Uterus (tissue), 4 donors: ENCODE results near the gene LPCAT2. TPM values are rescaled to one million over a fixed set of nuclear protein-coding genes. Genes with fewer than 3 reads are reported as not detected.

Source experiments
- DNase-seq, 2 donors: peaks; one replicate each; pipeline ENCODE4 v3.0.0-alpha.2; 2019 to 2020
- H3K27ac ChIP-seq, 2 donors: fragments of 200-600 bp; sonication (generic); 1 replicate in 1 of 2; 2 replicates in 1 of 2; pipeline ENCODE4 v1.5.1; 2016 to 2018
- H3K27me3 ChIP-seq, 2 donors: fragments of 200-600 bp; sonication (generic); one replicate each; pipeline ENCODE4 v1.5.1; 2018 to 2019; ENCODE audit warnings: control low read depth in 1 of 2
- H3K36me3 ChIP-seq, 2 donors: fragments of 200-600 bp; sonication (generic); one replicate each; pipeline ENCODE4 v1.5.1; 2019; ENCODE audit warnings: control low read depth in 1 of 2
- H3K4me1 ChIP-seq, 2 donors: fragments of 200-600 bp; sonication (generic); one replicate each; pipeline ENCODE4 v1.5.1; 2018 to 2019; ENCODE audit warnings: control low read depth in 1 of 2
- H3K4me3 ChIP-seq, 2 donors: fragments of 200-600 bp; sonication (generic); 1 replicate in 1 of 2; 2 replicates in 1 of 2; pipeline ENCODE4 v1.5.1; 2018 to 2019; ENCODE audit warnings: mild to moderate bottlenecking in 1 of 2
- H3K9me3 ChIP-seq, 2 donors: fragments of 200-600 bp; sonication (generic); one replicate each; pipeline ENCODE4 v1.5.1; 2019; ENCODE audit warnings: control low read depth in 1 of 2
- CTCF ChIP-seq, 4 experiments: fragments of 200-600 bp in 2 of 4; fragments of 450-650 bp in 2 of 4; sonication (generic) in 2 of 4; IDR thresholded peaks; one replicate each; pipeline ENCODE4 v1.5.1; 2016 to 2019; ENCODE audit warnings: antibody characterized with exemption in 4 of 4, mild to moderate bottlenecking in 2 of 4, moderate library complexity in 1 of 4
- POLR2A ChIP-seq, 2 donors: fragments of 450-650 bp; IDR thresholded peaks; one replicate each; pipeline ENCODE4 v1.6.1; 2016; ENCODE audit warnings: antibody characterized with exemption in 2 of 2, mild to moderate bottlenecking in 1 of 2, moderate library complexity in 1 of 2
- intact Hi-C: fragments of 100-400 bp; cut with DNase I; formaldehyde crosslinking; loops from one replicate; pipeline ENCODE4 v1.15.1; 2023; ENCODE audit warnings: low total_unique reads
- total RNA-seq, 4 donors: library from RNA; depleted of rRNA in 3 of 4; stranded (reverse); fragments of >200 nt in 3 of 4; gene quantifications; one replicate each; pipeline versions ENCODE4 v1.1.0 to v1.2.4, GENCODE V29; 2014 to 2023
- donor health status: DM: yes; HTN: yes; CAD: no.

The LPCAT2 gene
- total RNA-seq, 4 donors from 2014 or later: 28.8 to 52.9 (median 36.3) TPM

DNA sequence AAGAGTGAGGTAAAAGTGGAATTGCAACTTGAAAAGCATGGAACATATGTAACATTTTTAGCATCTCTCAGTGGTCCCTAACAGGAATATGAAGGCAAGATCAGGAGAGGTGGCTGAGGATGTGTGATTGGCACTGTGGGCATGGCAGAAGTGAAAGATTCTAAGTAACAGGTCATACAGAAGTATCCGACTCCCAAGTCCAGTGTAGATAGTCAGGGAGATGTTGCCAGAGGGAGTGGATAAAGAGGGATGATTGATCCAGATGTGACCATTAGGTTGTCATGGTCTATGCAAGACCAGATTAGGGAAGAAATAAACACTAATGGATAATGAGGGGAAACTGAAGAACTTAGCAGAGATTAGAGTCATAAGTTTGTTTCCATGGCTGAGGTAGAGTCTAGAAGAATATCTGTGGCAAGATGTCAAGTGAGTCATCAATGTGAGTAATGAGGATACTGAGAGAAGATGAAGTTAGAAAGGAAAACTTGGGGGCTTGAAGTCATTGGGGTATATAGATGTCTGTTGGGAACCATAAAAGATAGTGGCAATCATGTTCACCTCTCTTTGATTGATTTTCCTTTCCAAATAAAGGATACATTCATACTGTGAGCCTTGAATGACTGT lies 33.7 kb downstream of the LPCAT2 start:
- H3K9me3 ChIP-seq: no peaks in the 10 kb centered on the region
- no peak overlapping the region for H3K4me3 ChIP-seq
- intact Hi-C loops: loop anchor here (2.0 kb wide), 1 partner anchor 80 kb away; no protein-coding TSS in a partner anchor
- TF ChIP-seq POLR2A (IDR thresholded peaks at IDR 0.05): no peak
- TF ChIP-seq CTCF (IDR thresholded peaks at IDR 0.05): no peak
- no peak for DNase-seq
- peak overlapping the region; percentile 6 to 34 for H3K27ac ChIP-seq
- no peaks in the 10 kb centered on the region for H3K36me3 ChIP-seq
- H3K4me1 ChIP-seq: no peaks in the 10 kb centered on the region
- H3K27me3 ChIP-seq: no peaks in the 10 kb centered on the region

GRCh38 chr16:55543472-55543871 lies 34.6 kb downstream of the LPCAT2 start:
- no peaks in the 10 kb centered on the region for H3K27me3 ChIP-seq
- H3K4me1 ChIP-seq: no peaks in the 10 kb centered on the region
- TF ChIP-seq POLR2A (IDR thresholded peaks at IDR 0.05): no peak
- peak; percentile 54 to 71 (median 56) for TF ChIP-seq CTCF (IDR thresholded peaks at IDR 0.05)
- intact Hi-C loops: loop anchor here (2.0 kb wide), 1 partner anchor 81 kb away; no protein-coding TSS in a partner anchor
- H3K9me3 ChIP-seq: no peaks in the 10 kb centered on the region
- DNase-seq: no peak
- no peaks in the 10 kb centered on the region for H3K36me3 ChIP-seq
- no peak overlapping the region for H3K27ac ChIP-seq
- no peak overlapping the region for H3K4me3 ChIP-seq

- DNase-seq: no peak
- Histone ChIP-seq H3K4me1 (no peaks in the 10 kb centered on the region), H3K27ac (no peak overlapping the region), H3K9me3 (no peaks in the 10 kb centered on the region), H3K27me3 (no peaks in the 10 kb centered on the region), H3K36me3 (no peaks in the 10 kb centered on the region), H3K4me3 (no peak overlapping the region)
- intact Hi-C loops: no loop called here
- no peak for TF ChIP-seq CTCF (IDR thresholded peaks at IDR 0.05)
- no peak for TF ChIP-seq POLR2A (IDR thresholded peaks at IDR 0.05)
These were observed 43.7 kb downstream of the LPCAT2 start for GRCh38 chr16:55552621-55553020.

- no peak overlapping the region for H3K4me3 ChIP-seq
- no peaks in the 10 kb centered on the region for H3K4me1 ChIP-seq
- no peak for TF ChIP-seq CTCF (IDR thresholded peaks at IDR 0.05)
- no peak for TF ChIP-seq POLR2A (IDR thresholded peaks at IDR 0.05)
- no peak overlapping the region for H3K27ac ChIP-seq
- H3K27me3 ChIP-seq: no peaks in the 10 kb centered on the region
- intact Hi-C loops: no loop called here
- no peaks in the 10 kb centered on the region for H3K36me3 ChIP-seq
- DNase-seq: no peak
- no peaks in the 10 kb centered on the region for H3K9me3 ChIP-seq
These were observed 46.6 kb downstream of the LPCAT2 start for GRCh38 chr16:55555436-55555835.

DNA sequence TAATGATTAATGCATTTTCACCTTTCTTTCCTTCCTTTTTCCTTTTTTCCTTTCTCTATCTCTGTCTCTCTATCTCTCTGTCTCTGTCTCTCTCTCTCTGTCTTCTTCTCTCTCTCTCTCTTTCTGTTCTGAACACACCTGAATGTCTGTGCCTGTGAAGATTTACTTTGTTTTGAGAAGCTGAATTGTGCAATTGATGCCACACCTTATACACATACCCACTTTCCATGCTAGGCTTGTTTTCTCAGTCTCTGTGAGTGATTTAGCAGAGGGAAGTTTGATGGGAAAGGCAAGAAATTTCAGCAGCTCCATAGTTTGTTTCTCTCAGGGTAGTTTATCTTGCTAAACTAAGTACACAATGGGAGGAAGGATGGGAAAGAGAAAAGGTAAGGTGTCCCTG lies 48.3 kb downstream of the LPCAT2 start:
- DNase-seq: no peak
- H3K36me3 ChIP-seq: no peaks in the 10 kb centered on the region
- no peaks in the 10 kb centered on the region for H3K9me3 ChIP-seq
- H3K27me3 ChIP-seq: no peaks in the 10 kb centered on the region
- intact Hi-C loops: no loop called here
- H3K4me1 ChIP-seq: no peaks in the 10 kb centered on the region
- H3K4me3 ChIP-seq: no peak overlapping the region
- H3K27ac ChIP-seq: no peak overlapping the region
- TF ChIP-seq POLR2A (IDR thresholded peaks at IDR 0.05) (no peak), CTCF (IDR thresholded peaks at IDR 0.05) (no peak)
